Vagina (tissue), 2 donors: ENCODE data around the gene SLC5A11.

ENCODE experiments used
- POLR2A ChIP-seq, 2 donors: fragments of 450-650 bp; IDR thresholded peaks; one replicate each; pipeline ENCODE4 v1.6.1; 2017; ENCODE audit warnings: antibody characterized with exemption in 2 of 2, mild to moderate bottlenecking in 2 of 2, moderate library complexity in 2 of 2
- POLR2AphosphoS5 ChIP-seq, 2 donors: sonication (generic); formaldehyde crosslinking; IDR thresholded peaks; one replicate each; pipeline ENCODE4 v1.9.0; 2017; ENCODE audit warnings: antibody characterized with exemption in 2 of 2, mild to moderate bottlenecking in 2 of 2, low read depth in 1 of 2; ENCODE audit not compliant: insufficient read depth in 1 of 2
- TF ChIP-seq, protein P1 (sequence below), 3 experiments: fragments of 450-650 bp in 2 of 3; fragments of 200-600 bp in 1 of 3; sonication (generic) in 1 of 3; IDR thresholded peaks; one replicate each; pipeline ENCODE4 v1.5.1; 2017 to 2019; ENCODE audit warnings: antibody characterized with exemption in 3 of 3, mild to moderate bottlenecking in 2 of 3, moderate library complexity in 2 of 3

GRCh38 chr16:24853830-24854229, 8.1 kb downstream of the SLC5A11 start:
- TF ChIP-seq, protein P1, sequence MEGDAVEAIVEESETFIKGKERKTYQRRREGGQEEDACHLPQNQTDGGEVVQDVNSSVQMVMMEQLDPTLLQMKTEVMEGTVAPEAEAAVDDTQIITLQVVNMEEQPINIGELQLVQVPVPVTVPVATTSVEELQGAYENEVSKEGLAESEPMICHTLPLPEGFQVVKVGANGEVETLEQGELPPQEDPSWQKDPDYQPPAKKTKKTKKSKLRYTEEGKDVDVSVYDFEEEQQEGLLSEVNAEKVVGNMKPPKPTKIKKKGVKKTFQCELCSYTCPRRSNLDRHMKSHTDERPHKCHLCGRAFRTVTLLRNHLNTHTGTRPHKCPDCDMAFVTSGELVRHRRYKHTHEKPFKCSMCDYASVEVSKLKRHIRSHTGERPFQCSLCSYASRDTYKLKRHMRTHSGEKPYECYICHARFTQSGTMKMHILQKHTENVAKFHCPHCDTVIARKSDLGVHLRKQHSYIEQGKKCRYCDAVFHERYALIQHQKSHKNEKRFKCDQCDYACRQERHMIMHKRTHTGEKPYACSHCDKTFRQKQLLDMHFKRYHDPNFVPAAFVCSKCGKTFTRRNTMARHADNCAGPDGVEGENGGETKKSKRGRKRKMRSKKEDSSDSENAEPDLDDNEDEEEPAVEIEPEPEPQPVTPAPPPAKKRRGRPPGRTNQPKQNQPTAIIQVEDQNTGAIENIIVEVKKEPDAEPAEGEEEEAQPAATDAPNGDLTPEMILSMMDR (IDR thresholded peaks at IDR 0.05) = no peak
- TF ChIP-seq POLR2A (IDR thresholded peaks at IDR 0.05) (no peak), POLR2AphosphoS5 (IDR thresholded peaks at IDR 0.05; ENCODE audit: insufficient read depth in 1 of 2, low read depth in 1 of 2) (no peak)
